NCI-H128 (cell line): Measurements from ENCODE around the gene FGF22.
"Not testable (repeated sequence)": the region's sequence is repeated elsewhere in the genome, so short reads cannot be mapped to it uniquely, and the experiment has no call there.

Experiments used
- DNase-seq: peaks from one replicate; lab custom pipeline; 2025; ENCODE audit not compliant: unreplicated experiment; lab: John Stamatoyannopoulos, UW

The FGF22 gene

DNA sequence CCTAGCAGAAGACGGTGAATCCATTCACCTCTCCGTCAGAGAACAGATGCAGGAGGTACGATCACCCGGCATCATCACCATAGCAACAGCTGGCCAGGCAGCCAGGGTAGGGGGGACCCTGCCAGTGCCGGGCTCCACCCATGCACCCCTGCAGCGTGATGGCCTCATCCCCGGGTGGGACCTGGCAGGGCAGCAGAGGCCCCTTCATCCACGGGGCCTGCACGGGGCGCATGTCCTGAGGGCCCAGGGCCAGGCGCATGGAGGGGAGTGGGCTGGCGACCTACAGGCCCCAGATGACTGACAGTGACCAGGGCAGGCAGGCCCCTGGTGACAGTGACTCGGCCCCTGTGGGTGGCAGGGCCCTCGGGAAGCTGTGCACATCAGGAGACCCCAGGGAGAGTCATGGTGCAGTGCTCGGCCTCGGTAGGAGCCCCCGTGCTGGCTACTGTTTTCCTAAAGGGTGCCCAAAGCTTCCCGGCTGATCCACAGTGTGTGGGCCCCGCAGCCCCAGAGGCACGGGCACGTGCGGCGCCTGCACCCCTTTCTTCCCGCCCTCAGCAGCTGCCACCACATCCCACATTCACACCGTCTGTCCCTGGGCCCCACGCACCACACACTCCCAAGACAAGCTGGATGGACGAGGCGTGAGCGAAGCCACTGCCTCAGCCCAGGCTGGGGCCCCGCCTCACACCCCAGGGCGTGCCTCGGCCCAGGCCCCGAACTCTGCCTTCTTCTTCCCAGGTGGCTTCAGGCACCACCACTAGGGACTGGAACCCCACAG lies 18.6 kb downstream of the FGF22 start:
- DNase-seq = no peak

DNA sequence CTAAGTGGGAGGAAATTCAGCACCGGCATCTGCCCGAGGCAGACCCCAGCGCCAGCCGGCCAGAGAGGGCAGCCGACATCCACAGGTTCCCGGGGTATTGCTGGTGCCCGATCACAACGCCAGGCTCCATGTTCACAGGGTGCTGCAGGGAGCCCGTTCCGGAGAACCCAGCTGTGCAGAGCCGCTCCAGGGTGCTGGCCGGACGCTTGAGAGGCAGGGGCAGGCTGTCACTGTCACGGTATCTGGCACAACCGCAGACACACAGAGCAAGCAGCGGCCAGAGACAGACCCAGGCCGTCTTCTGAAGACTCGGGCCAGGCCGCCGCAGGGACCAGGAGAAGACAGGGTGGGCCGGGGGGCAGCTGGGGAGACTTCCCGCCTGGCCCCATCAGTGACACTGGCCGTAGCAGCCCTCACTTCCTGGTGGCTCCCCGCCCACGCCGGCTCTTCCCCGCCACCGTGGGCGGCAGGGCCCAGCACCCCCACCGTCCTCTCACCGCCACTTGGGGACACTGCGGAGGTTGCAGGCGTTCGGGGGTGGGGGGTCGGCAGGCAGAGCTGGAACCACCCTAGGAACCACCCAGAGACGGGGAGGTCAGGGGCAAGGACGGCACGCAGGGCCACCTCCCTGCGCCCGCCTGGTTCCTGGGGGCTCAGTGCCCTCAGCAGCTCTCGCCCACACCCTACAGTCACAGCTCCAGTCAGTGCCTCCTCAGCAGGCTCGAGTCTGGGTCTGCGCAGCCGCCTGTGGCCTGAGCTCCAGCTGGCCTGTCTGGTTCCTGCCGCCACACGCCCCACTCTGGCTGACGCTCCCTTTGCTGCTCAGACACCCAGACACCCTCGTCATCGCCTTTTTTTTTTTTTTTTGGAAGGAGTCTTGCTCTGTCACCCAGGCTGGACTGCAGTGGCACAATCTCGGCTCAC lies 19.5 kb downstream of the FGF22 start:
- no peak for DNase-seq

DNA sequence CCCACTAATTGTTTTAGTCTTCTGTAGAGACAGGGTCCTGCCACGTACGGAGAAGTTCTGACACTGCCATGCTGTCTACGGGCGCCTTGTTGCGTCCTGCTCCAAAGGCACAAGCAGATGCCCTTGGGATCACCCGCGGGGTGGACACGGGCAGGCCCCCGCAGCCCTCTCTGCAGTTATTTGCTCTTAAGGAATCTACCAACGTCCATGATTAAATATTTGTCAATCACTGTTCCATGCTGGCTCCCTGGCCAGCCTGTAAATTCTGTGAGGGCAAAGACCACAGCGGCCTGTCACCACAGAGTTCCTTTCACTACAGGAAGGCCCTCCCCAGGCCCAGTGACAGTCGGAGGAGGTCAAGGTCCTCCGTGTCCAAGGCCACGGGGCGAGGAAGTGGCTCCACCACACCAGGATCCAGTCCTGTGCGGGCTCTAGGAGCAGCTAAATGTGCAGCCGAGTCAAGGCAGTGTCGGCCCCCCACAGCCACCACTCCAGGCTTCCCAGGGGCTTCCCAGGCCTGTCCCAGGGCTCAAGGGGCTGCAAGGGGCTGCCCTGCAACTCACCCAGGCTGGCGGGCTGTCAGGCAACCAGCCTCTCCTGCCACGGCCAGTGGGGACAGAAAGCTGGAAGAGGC lies 21.2 kb downstream of the FGF22 start:
- no peak for DNase-seq

DNA sequence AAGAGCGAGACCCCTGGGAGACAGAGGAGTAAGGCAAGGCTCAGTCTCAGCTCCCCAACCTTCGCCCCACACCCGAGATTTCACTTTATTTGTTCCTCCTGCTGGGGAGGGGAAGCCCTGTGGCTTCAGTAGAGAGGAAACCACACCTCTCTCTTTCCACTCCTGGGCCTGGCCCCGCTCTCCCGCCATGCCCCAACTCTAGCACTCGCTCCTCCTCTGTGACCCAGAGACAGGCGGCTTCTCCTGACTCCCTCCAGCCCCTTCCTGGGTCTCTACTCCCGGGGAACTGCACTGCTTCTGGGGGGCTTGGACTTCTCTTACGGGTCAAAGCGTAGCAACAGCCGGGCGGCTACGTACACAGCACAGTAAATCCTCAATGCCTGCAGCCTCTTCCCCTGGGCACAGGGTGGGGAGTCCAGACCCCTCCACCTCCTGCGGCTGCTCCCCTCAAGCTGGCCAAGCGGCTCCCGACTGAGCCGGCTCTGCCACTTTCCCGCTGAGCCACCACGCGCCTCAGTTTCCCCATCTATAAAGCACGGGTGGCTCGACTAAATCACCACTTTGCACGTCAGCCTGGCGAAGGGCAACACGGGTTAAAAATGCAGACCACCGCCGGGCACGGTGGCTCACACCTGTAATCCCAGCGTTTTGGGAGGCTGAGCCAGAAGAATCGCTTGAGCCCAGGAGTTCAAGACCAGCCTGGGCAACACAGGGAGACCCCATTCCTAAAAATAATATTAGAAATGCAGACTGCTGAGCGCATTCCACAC lies 21.9 kb downstream of the FGF22 start:
- no peak for DNase-seq

DNA sequence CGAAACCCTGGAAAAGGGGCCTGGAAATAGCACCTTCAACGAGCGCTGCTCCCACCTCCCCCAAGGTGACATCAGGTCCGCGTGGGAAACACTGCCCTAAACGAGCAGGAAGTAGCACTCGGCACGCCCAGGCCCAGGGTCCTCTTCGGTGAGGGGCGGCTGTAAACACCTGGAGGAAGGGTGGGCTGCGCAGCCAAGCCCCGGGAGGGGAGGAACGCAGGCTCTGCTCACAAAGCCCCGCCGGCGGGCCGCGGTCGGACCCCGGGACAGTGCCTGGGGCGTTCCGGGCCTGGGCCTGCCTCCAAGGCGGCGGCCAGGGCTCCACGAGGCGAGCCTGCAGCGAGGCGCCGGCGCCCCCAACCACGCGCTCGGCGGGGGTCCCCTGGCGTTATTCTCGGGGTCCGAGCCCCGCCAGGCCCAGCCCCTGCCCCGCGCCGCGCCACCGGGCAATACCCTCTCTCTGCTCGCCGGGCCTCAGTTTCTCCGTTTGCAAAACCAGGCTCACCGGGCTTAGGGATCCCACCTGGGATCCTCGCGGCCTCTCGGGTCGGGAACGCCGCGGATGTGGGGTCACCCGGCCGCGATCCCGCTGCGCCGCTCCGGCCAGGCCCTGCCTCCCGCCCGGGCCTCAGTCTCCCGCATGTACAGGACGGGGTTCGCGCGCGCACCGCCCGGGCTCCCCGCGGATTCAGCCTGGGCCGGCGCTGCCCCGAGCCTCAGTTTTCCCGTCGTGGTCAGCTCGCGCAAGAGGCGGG lies 22.7 kb downstream of the FGF22 start:
- no peak for DNase-seq

DNA sequence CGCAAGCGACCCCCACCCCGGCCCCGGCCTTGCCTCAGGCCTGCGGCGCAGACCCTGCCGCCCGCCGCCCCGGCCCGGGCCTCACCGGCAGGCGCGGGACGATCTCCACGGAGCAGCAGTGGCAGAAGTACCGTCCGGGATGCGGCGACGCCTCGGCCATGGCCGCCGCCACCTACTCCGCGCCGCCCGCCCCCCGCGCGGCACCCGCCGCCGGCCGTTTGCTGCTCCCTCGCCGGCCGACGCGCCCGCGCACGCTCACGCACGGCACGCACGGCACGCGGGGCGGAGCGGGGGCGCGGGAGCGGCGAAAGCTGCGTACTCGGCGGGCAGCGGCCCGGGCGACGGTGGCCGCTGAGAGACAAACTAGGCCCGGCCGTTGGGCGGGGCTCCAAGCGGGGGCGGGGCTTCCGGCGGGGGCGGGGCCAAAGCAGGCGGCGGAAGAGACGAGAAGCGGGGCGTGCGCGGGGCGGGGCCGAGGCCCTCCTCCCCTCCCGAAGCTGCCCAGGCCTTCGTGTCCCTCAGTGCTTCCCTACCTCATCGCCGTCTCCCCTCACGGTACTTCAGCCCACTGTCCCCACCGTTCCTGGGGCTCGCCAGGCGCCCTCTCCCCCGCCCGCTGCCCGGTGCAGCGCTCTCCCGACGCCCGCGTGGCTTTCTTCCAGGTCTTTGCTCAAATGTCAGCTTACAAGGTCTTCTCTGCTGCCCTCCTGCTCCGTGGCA lies 23.4 kb downstream of the FGF22 start, which contains the start of gene RNF126:
RNF126 (minus strand) TSS at position 253 of the 720 bp plus-strand sequence; CDS start at position 160, 93 bp downstream.
- peak; percentile 79 for DNase-seq

DNA sequence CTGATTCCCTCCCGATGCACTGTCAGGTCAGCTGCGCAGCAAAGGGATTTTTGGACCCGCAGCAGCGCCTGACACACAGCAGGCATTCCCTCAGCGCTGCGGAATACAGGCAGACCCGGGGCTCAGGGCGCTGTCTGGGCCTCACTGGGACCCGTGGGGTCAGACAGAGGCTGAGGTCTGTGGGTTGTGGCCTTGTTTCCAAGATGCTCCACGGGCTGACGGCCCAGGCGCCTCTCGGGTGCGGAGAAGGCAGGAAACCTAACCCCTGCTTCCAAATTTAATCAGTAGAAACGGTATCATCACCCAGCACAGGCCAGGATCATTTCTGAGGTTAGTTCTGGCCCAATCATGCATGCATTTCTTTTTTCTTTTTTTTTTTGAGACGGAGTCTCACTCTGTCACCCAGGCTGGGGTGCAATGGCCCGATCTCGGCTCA lies 24.0 kb downstream of the FGF22 start:
- no peak for DNase-seq

DNA sequence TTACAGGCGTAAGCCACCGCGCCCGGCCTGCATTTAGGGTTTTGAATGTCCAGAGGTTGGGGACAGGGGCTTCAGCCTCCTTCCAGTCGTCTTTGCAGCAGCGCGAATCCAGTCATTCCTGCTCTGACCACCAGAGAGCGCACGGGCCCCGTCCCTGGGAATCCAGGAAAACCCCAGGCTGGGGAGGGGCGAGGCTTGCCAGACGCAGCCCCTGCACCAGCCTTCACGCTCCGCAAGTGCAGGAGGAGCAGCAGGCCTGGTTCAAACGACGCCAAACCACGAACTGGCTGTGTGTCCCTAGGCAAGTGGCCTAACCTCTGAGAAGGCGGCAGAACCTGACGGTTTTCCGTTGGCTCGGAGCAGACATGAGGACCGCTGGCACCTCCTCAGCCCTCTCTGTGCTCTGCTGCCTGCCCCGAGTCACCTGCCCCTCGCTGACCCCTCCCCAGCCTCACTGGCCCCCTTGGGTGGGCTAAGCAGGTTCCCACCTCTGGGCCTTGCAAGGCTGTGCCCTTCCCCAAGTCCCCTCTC lies 25.3 kb downstream of the FGF22 start:
- DNase-seq = peak; percentile 71

DNA sequence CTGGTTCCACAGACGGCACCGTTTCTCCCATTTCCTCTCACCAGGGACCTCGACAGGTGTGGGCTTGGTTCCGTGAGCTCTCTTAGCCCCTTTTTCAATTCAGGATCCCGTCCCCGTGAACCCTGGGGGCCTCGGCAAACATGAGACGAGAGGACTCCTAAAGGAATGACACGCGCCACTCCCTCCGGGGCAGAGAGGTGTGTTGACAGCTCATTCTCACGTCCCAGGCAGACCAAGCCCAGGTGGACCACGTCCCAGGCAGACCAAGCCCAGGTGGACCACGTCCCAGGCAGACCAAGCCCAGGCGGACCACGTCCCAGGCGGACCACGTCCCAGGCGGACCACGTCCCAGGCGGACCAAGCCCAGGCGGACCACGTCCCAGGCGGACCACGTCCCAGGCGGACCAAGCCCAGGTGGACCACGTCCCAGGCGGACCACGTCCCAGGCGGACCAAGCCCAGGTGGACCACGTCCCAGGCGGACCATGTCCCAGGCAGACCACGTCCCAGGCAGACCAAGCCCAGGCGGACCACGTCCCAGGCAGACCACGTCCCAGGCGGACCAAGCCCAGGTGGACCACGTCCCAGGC lies 27.4 kb downstream of the FGF22 start:
- DNase-seq = not testable (repeated sequence)

DNA sequence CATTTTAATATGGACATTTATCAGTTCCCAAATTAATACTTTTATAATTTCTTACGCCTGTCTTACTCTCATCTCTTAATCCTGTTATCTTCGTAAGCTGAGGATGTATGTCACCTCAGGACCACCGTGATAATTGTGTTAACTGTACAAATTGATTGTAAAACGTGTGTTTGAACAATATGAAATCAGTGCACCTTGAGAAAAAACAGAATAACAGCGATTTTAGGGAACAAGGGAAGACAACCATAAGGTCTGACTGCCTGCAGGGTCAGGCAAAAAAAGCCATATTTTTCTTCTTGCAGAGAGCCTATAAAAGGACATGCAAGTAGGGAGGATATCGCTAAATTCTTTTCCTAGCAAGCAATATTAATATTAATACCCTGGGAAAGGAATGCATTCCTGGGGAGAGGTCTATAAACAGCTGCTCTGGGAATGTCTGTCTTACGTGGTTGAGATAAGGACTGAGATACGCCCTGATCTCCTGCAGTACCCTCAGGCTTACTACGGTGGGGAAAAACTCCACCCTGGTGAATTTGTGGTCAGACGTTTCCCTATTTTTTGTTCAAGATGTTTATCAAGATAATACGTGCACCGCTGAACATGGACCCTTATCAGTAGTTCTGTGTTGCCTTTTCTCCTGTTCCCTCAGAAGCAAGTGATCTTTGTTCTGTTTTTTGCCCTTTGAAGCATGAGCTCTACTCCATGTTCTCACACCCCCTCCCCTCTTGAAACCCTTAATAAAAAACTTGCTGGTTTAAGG lies 29.2 kb downstream of the FGF22 start:
- DNase-seq = not testable (repeated sequence)

DNA sequence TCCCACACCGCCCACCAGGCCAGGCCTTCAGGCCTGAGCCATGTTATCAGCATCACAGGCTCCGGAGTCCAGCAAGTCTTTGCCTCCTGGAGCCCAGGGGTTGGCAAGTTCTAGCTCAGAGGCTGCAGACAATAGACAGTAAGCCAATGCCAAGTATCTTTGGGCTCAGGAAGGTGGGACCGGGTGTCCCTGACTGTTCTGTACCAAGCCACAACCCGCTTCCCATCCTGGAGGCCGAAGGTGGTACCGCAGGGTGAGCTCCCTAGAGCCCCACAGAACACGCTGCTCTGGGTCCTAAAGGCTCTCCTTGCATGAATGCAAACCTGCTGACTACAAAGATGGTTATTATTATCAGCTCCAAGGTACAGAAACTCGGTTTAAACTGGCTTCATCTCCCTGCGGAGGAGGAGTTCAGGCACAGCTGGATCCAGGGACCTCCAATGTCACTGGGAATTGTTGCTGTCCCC lies 31.0 kb downstream of the FGF22 start:
- no peak for DNase-seq

DNA sequence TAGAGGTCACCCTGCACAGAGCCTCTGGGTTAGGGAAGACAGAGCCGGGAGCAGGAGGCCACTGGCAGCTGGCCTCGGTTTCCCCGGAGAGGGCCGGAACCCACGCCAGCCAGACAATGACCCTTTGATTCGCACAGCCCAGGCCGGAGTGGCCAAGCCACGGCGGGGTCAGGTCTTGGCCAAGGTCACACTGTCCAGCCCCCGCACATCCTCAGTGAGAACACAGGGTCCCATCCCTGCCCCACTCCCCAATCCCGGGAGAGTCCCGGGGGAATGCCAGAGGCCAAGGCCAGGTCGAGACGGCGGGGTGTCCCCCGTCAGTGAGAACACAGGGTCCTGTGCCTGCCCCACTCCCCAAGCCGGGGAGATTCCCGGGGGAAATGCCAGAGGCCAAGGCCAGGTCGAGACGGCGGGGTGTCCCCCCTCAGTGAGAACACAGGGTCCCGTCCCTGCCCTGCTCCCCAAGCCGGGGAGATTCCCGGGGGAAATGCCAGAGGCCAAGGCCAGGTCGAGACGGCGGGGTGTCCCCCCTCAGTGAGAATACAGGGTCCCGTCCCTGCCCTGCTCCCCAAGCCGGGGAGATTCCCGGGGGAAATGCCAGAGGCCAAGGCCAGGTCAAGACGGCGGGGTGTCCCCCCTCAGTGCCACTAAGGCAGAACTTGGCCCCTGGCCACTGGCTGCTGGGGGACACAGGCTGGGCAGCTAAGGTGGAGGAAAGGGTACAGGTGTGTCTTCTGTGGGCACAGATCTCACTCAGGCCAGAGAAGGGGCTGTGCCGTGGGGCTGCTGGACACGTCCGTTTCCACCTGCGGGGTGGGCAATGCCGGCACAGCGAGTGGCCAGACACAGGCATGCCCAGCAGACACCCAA lies 34.8 kb downstream of the FGF22 start:
- no peak for DNase-seq

DNA sequence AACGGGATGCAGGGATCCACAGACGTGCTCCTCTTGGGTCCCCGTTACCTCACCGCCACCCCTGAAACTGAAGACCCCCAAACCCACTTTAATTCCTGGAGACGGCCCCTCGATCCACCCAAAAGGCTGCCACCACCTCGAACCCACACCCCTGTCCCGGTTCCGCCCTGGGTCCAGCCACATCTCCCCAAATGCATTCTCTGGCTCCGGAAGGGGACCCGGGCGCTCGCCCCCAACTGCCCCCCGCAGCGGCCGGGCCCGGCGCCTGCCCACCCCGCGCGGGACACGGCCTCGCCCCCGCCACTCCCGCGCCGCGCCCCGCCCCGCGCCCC lies 36.3 kb downstream of the FGF22 start:
- no peak for DNase-seq

DNA sequence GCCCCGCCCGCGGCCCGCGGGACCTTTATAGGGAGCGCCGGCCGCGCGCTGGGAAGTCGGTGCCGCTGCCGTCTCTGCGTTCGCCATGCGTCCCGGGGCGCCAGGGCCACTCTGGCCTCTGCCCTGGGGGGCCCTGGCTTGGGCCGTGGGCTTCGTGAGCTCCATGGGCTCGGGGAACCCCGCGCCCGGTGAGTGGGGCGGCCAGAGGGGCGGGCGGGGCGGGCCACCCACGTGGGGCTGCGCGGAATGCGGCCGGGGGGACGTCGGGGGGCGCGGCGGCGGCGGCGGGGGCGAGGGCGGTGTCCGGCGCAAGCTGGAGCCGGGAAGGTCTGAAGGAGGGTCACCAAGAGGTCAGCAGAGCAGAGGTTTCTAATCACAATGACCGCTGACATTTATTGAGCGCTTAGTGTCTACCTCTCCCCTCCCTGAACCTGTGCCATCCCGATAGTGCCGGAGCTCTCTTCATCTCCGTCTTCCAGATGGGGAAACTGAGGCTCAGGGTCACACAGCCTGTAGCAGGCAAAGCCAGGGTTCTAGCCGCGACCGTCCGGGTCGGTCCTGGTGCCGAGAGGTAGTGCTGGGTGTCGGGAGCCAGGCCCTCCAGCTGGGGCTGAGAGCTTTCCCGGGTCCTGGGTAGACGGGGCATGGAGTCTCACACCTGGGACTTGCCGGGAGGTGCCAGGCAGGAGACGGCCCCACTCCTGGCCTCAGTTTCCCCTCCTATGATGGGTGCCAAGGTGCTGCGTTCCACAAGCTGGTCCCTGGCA lies 36.8 kb downstream of the FGF22 start, which contains the start of gene FSTL3:
FSTL3 (plus strand) TSS at position 54 of the 767 bp plus-strand sequence; CDS start at position 86, 32 bp downstream.
- no peak for DNase-seq

DNA sequence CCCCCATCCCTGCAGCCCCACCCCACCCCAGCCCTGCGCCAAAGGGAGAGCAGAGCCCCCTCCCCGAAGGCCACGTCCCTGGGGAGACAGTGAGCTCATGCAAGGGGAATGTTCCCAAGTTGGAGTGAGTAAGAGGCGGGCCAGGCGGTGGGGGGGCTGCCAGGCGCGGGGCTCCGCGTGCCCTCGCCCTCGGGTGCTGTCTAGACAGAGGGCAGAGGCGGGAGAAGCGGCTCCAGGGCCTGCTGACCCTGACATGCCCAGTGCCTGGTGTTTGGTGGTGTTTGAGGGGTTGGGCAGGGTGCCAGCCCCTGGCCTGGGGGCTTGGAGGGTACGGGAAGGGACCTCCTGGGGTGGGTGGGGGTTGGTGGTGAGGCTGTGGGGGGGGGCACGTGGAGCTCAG lies 37.5 kb downstream of the FGF22 start:
- DNase-seq = no peak
